GM18873 (cell line): Measurements from ENCODE around the gene EYA4.
"Not testable (repeated sequence)": the region's sequence is repeated elsewhere in the genome, so short reads cannot be mapped to it uniquely, and the experiment has no call there.

Source experiments
- ATAC-seq: cut with Tn5 transposase; IDR thresholded peaks from one replicate; pipeline ENCODE4 v1.9.1; 2021; ENCODE audit warnings: mild to moderate bottlenecking, moderate library complexity, moderate number of reproducible peaks; ENCODE audit not compliant: unreplicated experiment, low FRiP score

EYA4 gene

DNA sequence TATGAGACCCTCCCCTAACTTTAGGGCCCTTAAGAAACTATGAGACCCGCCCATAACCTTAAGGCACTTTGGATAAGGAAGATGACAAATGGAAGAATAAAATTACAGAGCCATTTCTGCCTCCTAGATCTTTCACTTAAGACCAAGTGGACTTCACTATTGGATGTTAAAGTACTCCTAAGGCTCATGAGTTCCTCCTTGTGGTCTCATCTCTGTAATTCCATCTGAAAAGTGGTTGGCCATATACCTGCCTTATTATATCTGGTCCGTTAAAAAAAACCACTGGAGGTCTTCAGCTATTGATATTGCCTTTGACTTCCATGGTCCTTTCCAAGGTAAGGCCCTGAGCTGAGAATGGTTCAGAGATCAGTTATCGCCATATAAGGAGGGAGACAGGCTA is 310.3 kb downstream of the EYA4 start:
- no peak for ATAC-seq

DNA sequence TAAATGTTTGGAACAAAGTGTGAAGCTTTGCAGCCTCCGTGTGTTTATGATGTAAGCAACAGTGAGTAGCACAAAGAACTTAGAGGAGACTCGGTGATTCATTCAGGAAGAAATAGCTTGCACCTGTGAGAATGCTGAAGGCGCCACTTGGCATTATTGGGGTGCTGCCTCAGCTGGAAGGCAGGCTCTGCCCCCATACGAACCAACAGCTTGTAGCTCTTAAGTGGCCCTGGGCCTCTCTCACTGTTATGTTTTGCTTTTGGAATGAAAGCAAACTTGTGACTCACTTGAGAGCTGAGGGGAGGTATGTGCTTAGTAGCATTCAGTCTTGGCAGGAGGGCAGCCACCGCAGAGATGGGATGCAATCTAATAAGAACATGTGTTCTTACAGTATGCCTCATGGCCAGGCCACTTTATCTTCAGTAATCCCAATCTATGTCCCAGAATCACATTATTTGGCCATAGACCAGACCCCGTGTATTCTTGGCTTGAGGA is 310.7 kb downstream of the EYA4 start:
- no peak for ATAC-seq

DNA sequence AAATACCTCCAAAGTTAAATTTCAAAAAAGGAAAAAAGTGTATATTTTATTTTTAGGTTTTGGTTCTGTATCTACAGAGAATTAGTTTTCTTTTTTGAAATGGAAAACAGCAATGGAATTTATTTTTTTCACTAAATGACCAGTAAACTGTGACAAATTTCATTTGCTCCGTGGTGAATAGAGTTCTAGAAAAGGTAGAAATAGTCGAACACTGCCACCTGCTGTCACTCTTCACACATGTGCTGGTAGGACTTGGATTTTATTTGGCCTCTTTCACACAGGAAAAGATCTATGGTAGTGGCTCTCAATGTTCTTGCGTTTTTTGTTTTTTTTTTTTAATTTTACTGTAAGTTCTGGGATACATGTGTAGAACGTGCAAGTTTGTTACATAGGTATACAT is 312.5 kb downstream of the EYA4 start:
- ATAC-seq, result no peak

DNA sequence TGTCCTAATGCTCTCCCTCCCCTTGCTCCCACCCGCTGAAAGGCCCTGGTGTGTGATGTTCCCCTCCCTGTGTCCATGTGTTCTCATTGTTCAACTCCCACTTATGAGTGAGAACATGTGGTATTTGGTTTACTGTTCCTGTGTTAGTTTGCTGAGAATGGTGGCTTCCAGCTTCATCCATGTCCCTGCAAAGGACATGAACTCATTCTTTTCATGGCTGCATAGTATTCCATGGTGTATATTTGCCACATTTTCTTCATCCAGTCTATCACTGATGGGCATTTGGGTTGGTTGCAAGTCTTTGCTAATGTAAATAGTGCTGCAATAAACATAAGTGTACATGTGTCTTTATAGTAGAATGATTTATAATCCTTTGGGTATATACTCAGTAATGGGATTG is 313.0 kb downstream of the EYA4 start:
- ATAC-seq, result not testable (repeated sequence)

DNA sequence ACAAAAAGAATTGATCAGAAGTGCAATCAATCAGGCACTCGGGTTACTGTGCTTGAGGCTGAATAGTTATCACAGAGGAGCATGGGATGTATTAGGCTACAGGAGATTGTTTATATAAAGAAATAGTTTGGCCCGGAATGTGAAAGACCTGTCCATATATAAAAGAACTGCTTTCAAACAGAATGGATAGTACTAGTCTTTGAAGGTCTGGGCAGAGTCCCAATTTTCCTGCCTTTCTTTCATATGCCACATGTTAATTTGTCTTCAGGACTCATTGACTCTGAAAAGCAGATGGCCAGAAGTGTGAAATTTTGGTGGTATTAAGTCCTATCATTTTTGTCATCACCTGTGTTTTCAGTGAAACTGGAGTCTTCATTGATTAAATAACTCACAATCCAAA is 314.5 kb downstream of the EYA4 start:
- no peak for ATAC-seq

DNA sequence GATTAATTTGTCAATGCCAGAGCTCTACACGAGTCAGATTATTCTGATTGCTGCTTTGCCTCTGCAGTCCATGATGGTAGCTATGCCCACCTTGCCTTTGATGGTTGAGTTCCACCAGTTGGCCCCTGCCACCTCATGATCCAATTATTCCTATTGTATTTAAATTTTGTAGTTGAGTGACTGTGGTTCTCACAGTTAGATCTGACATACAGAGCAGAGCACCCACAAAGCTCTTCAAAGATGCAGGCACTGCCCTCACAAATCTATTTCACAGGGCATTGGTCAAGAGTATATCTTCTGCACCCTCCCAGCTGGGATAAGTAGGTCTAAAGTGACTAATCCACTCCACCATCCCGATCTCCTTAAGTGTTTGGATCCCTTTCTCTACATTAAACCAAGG is 318.8 kb downstream of the EYA4 start:
- ATAC-seq, result no peak

DNA sequence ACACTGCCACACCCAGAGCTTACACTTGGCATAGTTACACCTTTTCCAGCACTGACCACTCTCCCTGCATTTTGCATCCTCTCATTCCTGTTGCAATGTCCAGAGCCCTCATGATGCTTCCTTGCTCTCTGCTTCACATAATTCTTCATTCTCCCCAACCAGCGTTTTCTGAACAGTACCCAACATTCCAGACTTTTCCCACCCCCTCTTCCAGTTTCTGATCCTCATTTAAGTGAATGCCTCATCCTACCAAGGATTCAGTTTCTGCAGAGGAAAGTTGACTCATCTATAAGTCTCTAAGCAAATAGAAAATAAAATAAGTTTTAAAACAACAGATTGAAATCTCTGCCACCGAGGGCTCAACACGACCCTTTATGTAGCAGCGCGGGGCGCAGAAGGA is 326.5 kb downstream of the EYA4 start:
- ATAC-seq, result no peak

DNA sequence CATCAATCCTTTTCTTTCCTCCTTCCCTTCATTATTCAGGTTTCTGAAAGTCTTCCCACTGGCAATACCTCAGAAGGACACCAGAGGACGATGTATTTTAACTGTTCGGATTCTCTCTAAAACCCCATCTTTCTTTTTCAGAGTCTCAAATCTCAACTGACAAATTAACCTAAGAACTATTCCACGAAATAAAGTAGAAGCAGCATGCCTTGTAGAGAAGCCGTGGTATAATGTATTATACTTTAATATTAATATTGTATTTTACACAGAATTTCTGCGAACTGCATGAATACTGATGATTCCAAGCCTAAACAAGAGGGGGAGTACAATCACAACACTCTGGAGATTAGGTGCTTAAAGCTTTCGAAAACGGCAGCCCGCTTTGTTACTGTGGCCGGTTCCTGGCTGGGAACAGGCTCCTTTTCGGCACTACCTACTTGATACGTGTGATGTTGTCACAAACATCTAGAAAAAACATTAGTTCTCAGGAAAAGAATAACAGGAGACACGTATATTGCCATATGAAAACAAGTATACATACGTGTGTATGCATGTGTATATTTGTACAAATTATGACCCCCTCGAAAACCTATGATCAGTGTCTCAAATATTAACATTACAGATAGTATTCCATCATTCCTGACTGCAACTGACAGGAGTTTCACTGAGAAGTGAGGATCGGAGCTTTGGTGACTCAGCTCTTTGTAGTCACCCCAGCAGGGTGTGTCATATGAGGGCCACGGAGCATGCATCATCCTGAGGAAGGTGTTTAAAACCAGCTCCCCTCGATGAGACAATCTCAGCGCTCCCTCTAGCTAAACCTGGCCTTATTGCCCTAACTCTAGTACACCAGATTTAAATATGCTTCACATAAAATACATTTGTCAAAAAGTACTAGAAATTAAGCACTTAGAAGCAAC is 328.1 kb downstream of the EYA4 start:
- no peak for ATAC-seq

DNA sequence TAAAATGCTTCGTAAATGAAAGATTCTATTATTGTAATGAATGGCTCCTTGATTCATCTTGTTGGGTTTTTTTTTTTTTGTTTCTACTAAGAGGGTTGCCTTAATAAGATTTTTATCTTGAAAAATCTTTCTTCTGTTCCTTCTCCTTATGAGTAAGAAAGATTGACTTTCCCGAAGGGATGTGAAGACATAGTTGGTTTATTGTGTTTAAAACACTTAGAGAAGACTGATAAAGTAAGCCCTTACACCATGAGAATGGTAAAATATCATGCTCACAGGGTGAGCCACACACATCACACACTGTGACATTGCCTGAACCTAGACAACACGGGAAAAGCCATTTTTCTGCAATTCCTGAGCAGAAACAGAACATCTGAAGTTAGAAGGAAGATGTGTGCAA is 330.5 kb downstream of the EYA4 start:
- ATAC-seq, result no peak

DNA sequence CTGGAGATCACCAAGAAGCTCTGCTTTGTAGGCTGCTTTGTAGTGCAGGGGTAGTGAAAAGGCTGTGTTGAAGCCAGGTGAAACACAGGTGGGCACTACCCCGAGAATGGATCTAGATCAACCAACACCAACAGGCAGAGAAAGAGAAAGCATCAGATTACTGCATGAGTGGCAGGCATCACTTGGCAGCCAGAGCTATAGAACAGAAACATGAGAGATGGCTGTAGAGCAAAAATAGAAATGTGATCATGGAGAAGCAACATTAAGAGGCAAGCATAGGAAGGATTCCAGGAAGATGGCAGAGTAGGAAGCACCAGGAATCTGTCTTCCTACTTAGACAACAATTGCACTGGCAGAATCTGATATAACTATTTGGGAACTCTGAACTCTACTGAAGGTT is 336.7 kb downstream of the EYA4 start:
- ATAC-seq, result no peak
